ENCODE data around the gene RENBP. TPM values are rescaled to one million over a fixed set of nuclear protein-coding genes. Genes with fewer than 3 reads are reported as not detected.

RENBP gene
- total and polyA plus RNA-seq, 2 of the 13 experiments (the other 11 are each of a cell fraction or from before 2014, with no cell fraction given): 1.4 to 2.6 TPM

DNA sequence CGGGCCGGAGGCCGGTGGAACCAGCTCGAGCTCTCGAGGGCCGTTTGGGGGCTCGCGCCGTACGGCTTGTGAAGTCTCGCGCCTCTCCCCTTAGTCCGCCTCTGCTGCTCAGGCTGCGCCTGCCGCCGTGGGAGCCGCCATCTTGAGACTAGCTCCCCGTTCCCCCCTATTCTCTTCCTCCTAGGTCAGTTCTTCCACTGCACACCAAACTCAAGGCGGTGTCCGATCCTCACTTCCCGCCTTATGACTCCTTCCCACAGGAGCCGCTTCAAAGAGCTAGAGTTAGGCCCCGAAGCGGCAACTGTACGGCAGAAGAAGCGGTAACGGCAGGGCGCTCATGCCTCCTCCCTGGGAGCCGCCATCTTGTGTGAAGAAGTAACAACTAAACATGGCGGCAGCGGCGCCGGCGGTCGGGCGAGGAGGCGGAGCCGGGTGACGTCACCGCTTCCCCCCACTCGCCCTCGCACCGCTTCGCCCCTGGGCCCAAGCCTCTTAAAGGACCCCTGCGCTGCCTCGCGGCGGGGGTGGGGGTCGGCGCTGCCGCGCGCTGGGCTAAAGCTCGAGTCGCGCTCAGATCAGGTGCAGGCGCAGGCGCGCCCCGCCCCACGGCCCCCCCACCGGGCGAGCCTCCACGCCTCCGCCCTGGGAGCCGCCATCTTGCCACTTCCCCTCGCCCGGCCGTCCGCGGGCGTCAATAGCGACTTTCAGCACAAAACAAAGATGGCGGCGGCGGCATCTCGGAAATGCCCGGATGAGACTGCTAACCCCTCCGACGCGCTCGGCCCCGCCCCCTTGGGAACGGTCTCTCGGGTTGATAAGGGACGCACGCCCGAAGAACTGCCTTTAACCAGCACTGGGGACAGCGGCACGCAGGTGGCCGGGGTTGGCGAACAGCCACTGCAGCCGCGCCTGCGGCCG, 27.3 kb upstream of the RENBP start, which contains the start of gene HCFC1 (continued):
- TF ChIP-seq PPARG (CRISPR knock-in tag; conservative IDR thresholded peaks at IDR 0.05): no peak
- no peak for TF ChIP-seq HMG20B (CRISPR knock-in tag; conservative IDR thresholded peaks at IDR 0.05)
- no peak for TF ChIP-seq HES4 (CRISPR knock-in tag; IDR thresholded peaks at IDR 0.05; ENCODE audit: borderline replicate concordance)
- no peak for TF ChIP-seq ZNF567 (CRISPR knock-in tag; IDR thresholded peaks at IDR 0.05; ENCODE audit: borderline replicate concordance)
- no peak for TF ChIP-seq SOX6 (IDR thresholded peaks at IDR 0.05)
- no peak for TF ChIP-seq SOX6 (CRISPR knock-in tag; IDR thresholded peaks at IDR 0.05)
- TF ChIP-seq, protein P1, sequence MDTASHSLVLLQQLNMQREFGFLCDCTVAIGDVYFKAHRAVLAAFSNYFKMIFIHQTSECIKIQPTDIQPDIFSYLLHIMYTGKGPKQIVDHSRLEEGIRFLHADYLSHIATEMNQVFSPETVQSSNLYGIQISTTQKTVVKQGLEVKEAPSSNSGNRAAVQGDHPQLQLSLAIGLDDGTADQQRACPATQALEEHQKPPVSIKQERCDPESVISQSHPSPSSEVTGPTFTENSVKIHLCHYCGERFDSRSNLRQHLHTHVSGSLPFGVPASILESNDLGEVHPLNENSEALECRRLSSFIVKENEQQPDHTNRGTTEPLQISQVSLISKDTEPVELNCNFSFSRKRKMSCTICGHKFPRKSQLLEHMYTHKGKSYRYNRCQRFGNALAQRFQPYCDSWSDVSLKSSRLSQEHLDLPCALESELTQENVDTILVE (CRISPR knock-in tag; IDR thresholded peaks at IDR 0.05): no peak
- TF ChIP-seq, protein P2, sequence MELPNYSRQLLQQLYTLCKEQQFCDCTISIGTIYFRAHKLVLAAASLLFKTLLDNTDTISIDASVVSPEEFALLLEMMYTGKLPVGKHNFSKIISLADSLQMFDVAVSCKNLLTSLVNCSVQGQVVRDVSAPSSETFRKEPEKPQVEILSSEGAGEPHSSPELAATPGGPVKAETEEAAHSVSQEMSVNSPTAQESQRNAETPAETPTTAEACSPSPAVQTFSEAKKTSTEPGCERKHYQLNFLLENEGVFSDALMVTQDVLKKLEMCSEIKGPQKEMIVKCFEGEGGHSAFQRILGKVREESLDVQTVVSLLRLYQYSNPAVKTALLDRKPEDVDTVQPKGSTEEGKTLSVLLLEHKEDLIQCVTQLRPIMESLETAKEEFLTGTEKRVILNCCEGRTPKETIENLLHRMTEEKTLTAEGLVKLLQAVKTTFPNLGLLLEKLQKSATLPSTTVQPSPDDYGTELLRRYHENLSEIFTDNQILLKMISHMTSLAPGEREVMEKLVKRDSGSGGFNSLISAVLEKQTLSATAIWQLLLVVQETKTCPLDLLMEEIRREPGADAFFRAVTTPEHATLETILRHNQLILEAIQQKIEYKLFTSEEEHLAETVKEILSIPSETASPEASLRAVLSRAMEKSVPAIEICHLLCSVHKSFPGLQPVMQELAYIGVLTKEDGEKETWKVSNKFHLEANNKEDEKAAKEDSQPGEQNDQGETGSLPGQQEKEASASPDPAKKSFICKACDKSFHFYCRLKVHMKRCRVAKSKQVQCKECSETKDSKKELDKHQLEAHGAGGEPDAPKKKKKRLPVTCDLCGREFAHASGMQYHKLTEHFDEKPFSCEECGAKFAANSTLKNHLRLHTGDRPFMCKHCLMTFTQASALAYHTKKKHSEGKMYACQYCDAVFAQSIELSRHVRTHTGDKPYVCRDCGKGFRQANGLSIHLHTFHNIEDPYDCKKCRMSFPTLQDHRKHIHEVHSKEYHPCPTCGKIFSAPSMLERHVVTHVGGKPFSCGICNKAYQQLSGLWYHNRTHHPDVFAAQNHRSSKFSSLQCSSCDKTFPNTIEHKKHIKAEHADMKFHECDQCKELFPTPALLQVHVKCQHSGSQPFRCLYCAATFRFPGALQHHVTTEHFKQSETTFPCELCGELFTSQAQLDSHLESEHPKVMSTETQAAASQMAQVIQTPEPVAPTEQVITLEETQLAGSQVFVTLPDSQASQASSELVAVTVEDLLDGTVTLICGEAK (IDR thresholded peaks at IDR 0.05): no peak
- TF ChIP-seq, protein P2 (CRISPR knock-in tag; IDR thresholded peaks at IDR 0.05): no peak
- TF ChIP-seq NR1H2 (CRISPR knock-in tag; IDR thresholded peaks at IDR 0.05; ENCODE audit: borderline replicate concordance, low read depth): no peak
- no peak for TF ChIP-seq ZNF749 (CRISPR knock-in tag; IDR thresholded peaks at IDR 0.05; ENCODE audit: borderline replicate concordance)
- TF ChIP-seq NR2F2 (IDR thresholded peaks at IDR 0.05; ENCODE audit: borderline replicate concordance, low read depth): no peak
- TF ChIP-seq U2AF2 (IDR thresholded peaks at IDR 0.05; ENCODE audit: low read depth, low read length): no peak
- TF ChIP-seq ZBTB3 (CRISPR knock-in tag; IDR thresholded peaks at IDR 0.05; ENCODE audit: borderline replicate concordance, low read depth): no peak
- peak; percentile 59; the same call in 1 of the 2 replicates for TF ChIP-seq RFX5 (IDR thresholded peaks at IDR 0.05; ENCODE audit: low read depth, low read length)
- no peak for TF ChIP-seq ZNF224 (CRISPR knock-in tag; IDR thresholded peaks at IDR 0.05)
- no peak for TF ChIP-seq ZNF569 (CRISPR knock-in tag; IDR thresholded peaks at IDR 0.05; ENCODE audit: borderline replicate concordance)

Measured in HepG2 (cell line).